PC-9 (cell line): Measurements from ENCODE around the gene IP6K2. TPM values are rescaled to one million over a fixed set of nuclear protein-coding genes. Genes with fewer than 3 reads are reported as not detected.

Experiments
- BruUV-seq: library from RNA; stranded (reverse); fragments of 400-500 nt; replicated peaks from 2 replicates; lab custom pipeline; 2021; lab: Mats Ljungman, UMichigan
- CTCF ChIA-PET: fragments of 300-600 bp; sonication (Branson Sonifier 250); formaldehyde crosslinking; loops from one replicate; lab custom pipeline; 2022; ENCODE audit warnings: antibody characterized with exemption; lab: Charles Lee
- POLR2A ChIA-PET: fragments of 300-600 bp; sonication (Branson Sonifier 250); formaldehyde crosslinking; loops from one replicate; lab custom pipeline; 2022; ENCODE audit warnings: antibody characterized with exemption; ENCODE audit not compliant: unreplicated experiment; lab: Charles Lee
- DNase-seq, 2 experiments: peaks; one replicate each; pipeline versions ENCODE4 v3.0.0 to v3.0.0-alpha.2; 2015 to 2022; ENCODE audit warnings: mixed read lengths in 1 of 2
- H2AFZ ChIP-seq: fragments of 200-600 bp; sonication (generic); 2 replicates; pipeline ENCODE4 v1.8.1; 2017; ENCODE audit warnings: antibody characterized with exemption
- H3F3A ChIP-seq: fragments of 200-600 bp; sonication (generic); 2 replicates; pipeline ENCODE4 v1.8.1; 2017; ENCODE audit warnings: antibody characterized with exemption, mild to moderate bottlenecking, low read depth; ENCODE audit not compliant: insufficient read depth
- H3K27ac ChIP-seq: fragments of 200-600 bp; sonication (generic); 2 replicates; pipeline ENCODE4 v1.6.1; 2016; ENCODE audit warnings: mixed run types
- H3K27me3 ChIP-seq: fragments of 200-600 bp; sonication (generic); 2 replicates; pipeline ENCODE4 v1.6.1; 2016; ENCODE audit warnings: low read depth, mixed run types; ENCODE audit not compliant: insufficient read depth
- H3K36me3 ChIP-seq: fragments of 200-600 bp; sonication (generic); 2 replicates; pipeline ENCODE4 v1.6.1; 2016; ENCODE audit warnings: low read depth, mixed run types
- H3K4me1 ChIP-seq: fragments of 200-600 bp; sonication (generic); replicated peaks from 2 replicates; pipeline ENCODE4 v1.6.1; 2016; ENCODE audit warnings: mixed run types; ENCODE audit not compliant: insufficient read depth
- H3K4me2 ChIP-seq: fragments of 200-600 bp; sonication (generic); 2 replicates; pipeline ENCODE4 v1.6.1; 2017; ENCODE audit warnings: mixed run types
- H3K4me3 ChIP-seq: fragments of 200-600 bp; sonication (generic); 2 replicates; pipeline ENCODE4 v1.6.1; 2016; ENCODE audit warnings: mixed run types
- H3K79me2 ChIP-seq: fragments of 200-600 bp; sonication (generic); 2 replicates; pipeline ENCODE4 v1.6.1; 2017; ENCODE audit warnings: low read depth, mixed run types
- H3K9me2 ChIP-seq: fragments of 200-600 bp; sonication (generic); 2 replicates; pipeline ENCODE4 v1.8.1; 2017; ENCODE audit warnings: mild to moderate bottlenecking; ENCODE audit not compliant: insufficient read depth
- H3K9me3 ChIP-seq: fragments of 200-600 bp; sonication (generic); 2 replicates; pipeline ENCODE4 v1.8.1; 2016; ENCODE audit warnings: low read depth; ENCODE audit not compliant: insufficient read depth
- H4K20me1 ChIP-seq: fragments of 200-600 bp; sonication (generic); 2 replicates; pipeline ENCODE4 v1.8.1; 2017; ENCODE audit not compliant: insufficient read depth
- CTCF ChIP-seq: fragments of 200-600 bp; sonication (generic); conservative IDR thresholded peaks from 2 replicates; pipeline ENCODE4 v1.6.1; 2017; ENCODE audit warnings: mixed run types, antibody characterized with exemption, mild to moderate bottlenecking, moderate library complexity
- EZH2 ChIP-seq: fragments of 200-600 bp; sonication (generic); IDR thresholded peaks from 2 replicates; pipeline ENCODE4 v1.8.0; 2017; ENCODE audit warnings: antibody characterized with exemption, low read depth
- intact Hi-C: fragments of 100-400 bp; cut with micrococcal nuclease; formaldehyde crosslinking; loops from one replicate; pipeline ENCODE4 v1.10.0; 2022; ENCODE audit not compliant: unreplicated experiment
- total RNA-seq: library from RNA; stranded (reverse); gene quantifications from 2 replicates; pipeline ENCODE4 v1.2.3, GENCODE V29; 2021

Gene IP6K2
- total RNA-seq, 1 experiment from 2014 or later = 123 TPM

GRCh38 chr3:48674505-48674904 is 42.5 kb downstream of the IP6K2 start:
- DNase-seq = no peak
- H3K79me2 ChIP-seq = no peaks in the 10 kb centered on the region
- no peaks in the 10 kb centered on the region for H3K9me3 ChIP-seq
- H3K27me3 ChIP-seq = no peaks in the 10 kb centered on the region
- H3K36me3 ChIP-seq = no peaks in the 10 kb centered on the region
- no peaks in the 10 kb centered on the region for H3F3A ChIP-seq
- H3K4me3 ChIP-seq = no peak overlapping the region
- TF ChIP-seq EZH2 (no peak), CTCF (no peak)
- BruUV-seq = no TSS peak
- no peaks in the 10 kb centered on the region for H4K20me1 ChIP-seq
- no peaks in the 10 kb centered on the region for H3K4me1 ChIP-seq
- no peak overlapping the region for H2AFZ ChIP-seq
- intact Hi-C loops = no loop called here
- H3K9me2 ChIP-seq = no peaks in the 10 kb centered on the region
- CTCF ChIA-PET = no interaction called here
- H3K27ac ChIP-seq = no peak overlapping the region
- no peak overlapping the region for H3K4me2 ChIP-seq
- POLR2A ChIA-PET = no interaction called here

- H3K4me2 ChIP-seq = no peak overlapping the region
- ChIA-PET POLR2A (no interaction called here), CTCF (no interaction called here)
- H3K4me3 ChIP-seq = no peak overlapping the region
- no peaks in the 10 kb centered on the region for H3K36me3 ChIP-seq
- BruUV-seq = no TSS peak
- no peak for TF ChIP-seq EZH2
- no peaks in the 10 kb centered on the region for H3K9me3 ChIP-seq
- no peaks in the 10 kb centered on the region for H4K20me1 ChIP-seq
- no peak overlapping the region for H2AFZ ChIP-seq
- H3F3A ChIP-seq = no peaks in the 10 kb centered on the region
- H3K79me2 ChIP-seq = no peaks in the 10 kb centered on the region
- no peaks in the 10 kb centered on the region for H3K27me3 ChIP-seq
- H3K4me1 ChIP-seq = no peaks in the 10 kb centered on the region
- H3K9me2 ChIP-seq = no peaks in the 10 kb centered on the region
- DNase-seq = no peak
- intact Hi-C loops = no loop called here
- H3K27ac ChIP-seq = no peak overlapping the region
These were observed 44.5 kb downstream of the IP6K2 start for GRCh38 chr3:48672522-48672921.

GRCh38 chr3:48664929-48665328 is 52.1 kb downstream of the IP6K2 start:
- DNase-seq = no peak
- intact Hi-C loops = loop anchor here (2.0 to 5.0 kb wide), 3 partner anchors 18 to 223 kb away; partner anchors contain the start of genes CCDC51, COL7A1 and TMA7
- peaks cover 10% of the 10 kb centered on the region; the same call in 1 of the 2 replicates for H3F3A ChIP-seq
- no peak overlapping the region for H3K27ac ChIP-seq
- POLR2A ChIA-PET = no interaction called here
- H3K27me3 ChIP-seq = no peaks in the 10 kb centered on the region
- CTCF ChIA-PET = interaction anchor here (2.8 kb wide), 1 partner anchor 21 kb away, joined by 6 read pairs; the partner anchor contains the start of gene NCKIPSD
- H3K4me2 ChIP-seq = no peak overlapping the region
- 0 out of 2 replicates have a peak, but pooled peaks cover 4% of the 10 kb centered on the region for H3K4me1 ChIP-seq
- H2AFZ ChIP-seq = no peak overlapping the region
- H3K9me3 ChIP-seq = no peaks in the 10 kb centered on the region; the same call in 1 of the 2 replicates
- H3K36me3 ChIP-seq = no peaks in the 10 kb centered on the region
- no peaks in the 10 kb centered on the region for H3K79me2 ChIP-seq
- H4K20me1 ChIP-seq = no peaks in the 10 kb centered on the region
- H3K4me3 ChIP-seq = no peak overlapping the region
- TF ChIP-seq EZH2 (no peak), CTCF (no peak)
- BruUV-seq = no TSS peak
- H3K9me2 ChIP-seq = no peaks in the 10 kb centered on the region

- H3K4me2 ChIP-seq = peak overlapping the region; percentile 98; the same call in 1 of the 2 replicates
- BruUV-seq = no TSS peak
- no peaks in the 10 kb centered on the region; the same call in 1 of the 2 replicates for H3K9me3 ChIP-seq
- no peaks in the 10 kb centered on the region for H3K9me2 ChIP-seq
- no peaks in the 10 kb centered on the region for H4K20me1 ChIP-seq
- no peaks in the 10 kb centered on the region for H3K79me2 ChIP-seq
- H3K36me3 ChIP-seq = no peaks in the 10 kb centered on the region
- H3K27ac ChIP-seq = no peak overlapping the region
- H3K4me1 ChIP-seq = 0 out of 2 replicates have a peak, but pooled peaks cover 4% of the 10 kb centered on the region
- POLR2A ChIA-PET = interaction anchor here (0.7 kb wide), 1 partner anchor 262 kb away, joined by 6 read pairs; no protein-coding TSS in a partner anchor
- H3K27me3 ChIP-seq = no peaks in the 10 kb centered on the region
- peak; percentile 51 for TF ChIP-seq CTCF
- TF ChIP-seq EZH2 = no peak
- no peak overlapping the region for H2AFZ ChIP-seq
- CTCF ChIA-PET = interaction anchor here (2.8 kb wide), 1 partner anchor 22 kb away, joined by 6 read pairs; the partner anchor contains the start of gene NCKIPSD
- intact Hi-C loops = loop anchor here (2.0 to 5.0 kb wide), 3 partner anchors 19 to 222 kb away; partner anchors contain the start of genes CCDC51, COL7A1 and TMA7
- no peak for DNase-seq
- peak overlapping the region; percentile 76; the same call in 1 of the 2 replicates for H3K4me3 ChIP-seq
- peaks cover 10% of the 10 kb centered on the region; the same call in 1 of the 2 replicates for H3F3A ChIP-seq
These were observed 52.7 kb downstream of the IP6K2 start for GRCh38 chr3:48664313-48664644.
